Eye (tissue), 1 donor: ENCODE data around the gene BRD1.

Source experiments
- DNase-seq: peaks from one replicate; pipeline ENCODE4 v3.0.0-alpha.2; 2015

The BRD1 gene

DNA sequence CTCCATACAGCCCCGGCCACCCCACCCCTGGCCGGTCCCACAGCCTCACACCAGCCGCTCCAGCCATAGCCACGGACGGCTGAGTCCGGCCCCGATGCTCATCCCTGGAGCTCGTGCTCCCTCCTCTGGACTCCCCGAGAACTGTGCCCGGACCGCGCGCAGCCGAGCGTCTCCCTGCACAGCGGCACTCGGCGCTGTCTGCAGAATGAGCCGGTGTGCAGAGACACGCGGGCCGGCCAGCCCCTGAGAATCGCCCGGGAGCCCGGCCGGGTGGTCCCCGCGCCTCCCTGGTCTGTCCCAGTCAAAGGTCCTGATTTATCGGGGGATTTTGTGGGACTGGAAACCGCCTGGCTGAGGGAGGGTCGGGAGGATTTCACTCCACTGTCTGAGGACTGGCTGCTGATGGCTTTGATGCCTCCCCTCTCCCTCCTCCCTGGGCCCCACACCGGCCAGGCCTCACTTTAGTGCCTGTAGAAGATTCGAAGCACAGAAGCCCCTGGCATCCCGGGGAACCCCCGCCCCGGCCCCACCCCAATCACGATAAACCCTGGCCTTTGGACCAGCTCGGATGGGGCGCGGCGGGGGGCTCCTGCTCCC, 102.7 kb downstream of the BRD1 start:
- peak; percentile 90 for DNase-seq

DNA sequence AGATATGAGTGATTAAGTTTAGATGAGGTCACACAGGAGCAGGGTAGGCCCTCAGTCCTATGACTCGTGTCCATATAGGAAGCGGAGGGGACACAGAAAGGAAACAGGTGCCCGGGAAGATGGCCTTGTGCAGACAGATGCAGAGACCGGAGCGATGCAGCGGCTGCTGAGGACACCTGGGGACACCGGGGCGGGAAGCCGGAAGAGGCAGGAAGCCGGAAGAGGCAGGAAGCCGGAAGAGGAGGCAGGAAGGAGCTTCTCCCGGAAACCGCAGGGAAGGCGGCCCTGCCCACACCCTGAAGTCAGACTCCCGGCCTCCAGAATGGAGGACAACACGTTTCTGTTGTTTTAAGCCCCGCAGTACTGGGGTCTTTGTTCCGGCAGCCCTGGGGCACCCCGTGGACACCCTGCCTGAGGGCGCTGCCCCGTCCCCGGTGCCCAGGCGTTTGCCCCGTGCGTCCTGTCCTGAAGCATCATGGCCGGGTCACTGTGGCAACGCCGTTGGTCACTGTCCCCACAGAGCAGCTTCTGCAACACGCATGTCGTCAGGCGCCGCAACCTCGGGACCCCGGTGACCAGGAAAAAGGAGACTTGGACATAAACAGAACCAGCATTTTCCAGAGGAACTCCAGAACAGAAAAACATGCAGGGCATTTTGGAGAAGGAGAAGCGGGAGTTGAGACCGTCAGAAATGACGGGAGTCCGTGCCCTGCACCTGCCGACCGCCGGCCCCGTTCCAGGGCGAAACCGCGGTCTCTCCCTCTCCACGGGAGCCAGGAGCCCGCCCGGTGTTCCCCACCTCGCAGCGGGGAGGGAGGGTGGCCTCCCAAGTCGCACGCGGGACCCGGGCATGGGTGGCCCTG, 103.4 kb downstream of the BRD1 start:
- no peak for DNase-seq

- no peak for DNase-seq
Observed at GRCh38 chr22:49723478-49724029, 104.1 kb downstream of the BRD1 start.
